CD4-positive, alpha-beta T cell treated with Interleukin-6 at 100 ng/mL for 8 hours (primary cell): ENCODE measurements around the gene NFE2L3.

ENCODE experiments used
- DNase-seq: peaks from one replicate; pipeline ENCODE4 v3.0.0-alpha.2; 2020; ENCODE audit warnings: mixed read lengths, low spot score

NFE2L3 gene

DNA sequence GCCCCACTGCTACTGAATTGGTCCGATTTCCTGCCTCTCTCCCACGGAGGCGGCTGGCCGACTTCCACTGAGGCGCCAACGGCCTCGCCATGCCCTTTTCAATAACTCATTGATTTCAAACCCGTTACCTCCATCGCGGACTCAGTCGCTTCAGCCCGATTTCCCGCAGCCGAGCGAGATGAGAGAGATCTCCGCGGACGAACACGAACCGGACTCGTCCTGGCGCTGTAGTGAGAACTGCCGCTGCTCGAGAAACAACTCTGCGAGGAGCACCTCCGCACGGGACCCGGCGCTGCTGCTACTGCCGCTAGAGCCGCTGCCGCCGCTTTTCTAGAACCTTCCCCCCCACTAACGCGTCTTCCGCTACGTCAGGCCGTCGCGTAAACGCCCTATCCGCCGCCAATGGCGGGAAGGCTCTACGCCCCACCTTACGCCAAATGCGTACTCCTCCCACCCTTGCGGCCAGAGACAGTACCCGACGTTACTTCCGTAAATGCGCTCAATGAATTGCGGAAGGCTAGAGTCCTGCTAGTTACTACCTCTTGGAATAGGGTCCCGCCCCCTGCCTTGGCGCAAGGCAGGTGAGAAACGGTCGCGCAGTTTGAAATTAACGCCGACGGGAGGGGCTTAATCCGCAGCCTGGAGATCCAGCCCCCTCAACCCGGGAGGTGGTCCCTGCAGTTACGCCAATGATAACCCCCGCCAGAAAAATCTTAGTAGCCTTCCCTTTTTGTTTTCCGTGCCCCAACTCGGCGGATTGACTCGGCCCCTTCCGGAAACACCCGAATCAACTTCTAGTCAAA is 48.6 kb downstream of the NFE2L3 start, which contains the start of gene HNRNPA2B1:
Gene HNRNPA2B1 (minus strand): TSS at position 303 of the 803 bp plus-strand sequence. CDS start 169 bp downstream, at position 134.
- peak; percentile 96 for DNase-seq

- DNase-seq: peak; percentile 87
These were observed 49.4 kb downstream of the NFE2L3 start, which contains the start of gene CBX3 for GRCh38 chr7:26201247-26202018. Gene CBX3 (plus strand): TSS chr7:26201745. CDS start chr7:26202999, 1,254 bp downstream.

DNA sequence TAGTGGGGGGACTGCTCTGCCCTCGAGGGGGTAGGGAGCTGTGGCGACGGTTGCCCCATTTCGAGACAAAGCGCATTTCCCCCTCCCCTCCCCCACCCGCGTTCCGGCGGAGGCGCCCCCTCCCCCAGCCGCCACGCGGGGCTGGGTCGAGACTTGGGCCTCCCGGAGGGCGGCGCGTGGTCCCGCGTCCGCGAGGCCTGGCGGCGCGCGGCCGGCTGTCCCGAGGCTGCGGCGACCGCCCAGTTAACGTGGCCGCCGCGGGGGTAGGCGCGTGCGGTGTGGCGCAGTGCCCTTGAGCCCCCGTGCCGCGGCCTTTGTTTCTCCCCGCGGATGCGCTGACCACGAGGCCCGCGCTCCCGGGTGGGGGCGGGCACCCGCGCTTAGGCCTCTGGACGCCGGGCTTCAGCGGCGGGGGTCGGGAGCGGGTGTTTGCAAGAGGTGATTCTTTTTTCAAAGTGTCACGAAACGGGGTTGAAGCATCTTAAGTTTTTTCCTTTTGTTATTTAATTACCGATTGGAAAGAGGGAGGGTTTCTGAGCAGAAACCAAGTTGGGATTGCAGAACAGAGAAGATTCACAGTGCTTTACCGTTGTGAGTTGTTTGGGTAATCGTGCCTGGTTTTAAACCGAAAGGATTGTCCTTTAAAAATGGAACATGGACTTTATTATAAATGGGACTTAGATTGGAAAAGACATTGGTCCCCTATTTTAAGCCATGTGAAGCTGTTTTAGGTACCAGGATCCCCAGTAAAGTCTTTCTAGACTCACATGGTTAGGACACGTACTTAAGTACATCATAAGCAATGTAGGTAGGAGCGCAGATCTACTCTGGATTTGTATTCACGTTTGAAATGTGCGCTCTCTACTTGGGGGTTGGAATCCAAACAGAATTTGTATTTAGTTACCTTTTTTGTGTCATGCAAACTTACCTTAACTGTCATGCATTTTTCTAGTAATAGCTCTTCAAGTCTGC is 50.3 kb downstream of the NFE2L3 start:
- peak; percentile 45 for DNase-seq

DNA sequence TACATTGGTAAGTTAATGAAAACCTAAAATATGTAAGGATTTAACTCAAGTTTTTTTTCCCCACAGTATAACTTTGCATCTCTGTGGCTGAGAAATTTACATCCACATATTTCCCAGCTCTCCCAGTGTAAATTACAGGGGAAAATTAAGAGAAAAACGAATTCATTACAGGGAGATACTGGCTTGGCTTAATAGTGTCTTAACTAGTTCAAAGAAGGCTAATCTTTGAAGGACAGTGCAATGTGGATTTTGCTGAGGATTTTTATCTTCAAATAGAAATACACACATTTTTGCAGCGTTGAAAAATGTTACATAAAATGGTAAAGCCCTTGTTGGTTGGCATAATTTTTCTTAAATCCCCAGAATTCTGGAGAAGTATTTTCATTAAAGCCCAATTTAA is 51.0 kb downstream of the NFE2L3 start:
- no peak for DNase-seq

DNA sequence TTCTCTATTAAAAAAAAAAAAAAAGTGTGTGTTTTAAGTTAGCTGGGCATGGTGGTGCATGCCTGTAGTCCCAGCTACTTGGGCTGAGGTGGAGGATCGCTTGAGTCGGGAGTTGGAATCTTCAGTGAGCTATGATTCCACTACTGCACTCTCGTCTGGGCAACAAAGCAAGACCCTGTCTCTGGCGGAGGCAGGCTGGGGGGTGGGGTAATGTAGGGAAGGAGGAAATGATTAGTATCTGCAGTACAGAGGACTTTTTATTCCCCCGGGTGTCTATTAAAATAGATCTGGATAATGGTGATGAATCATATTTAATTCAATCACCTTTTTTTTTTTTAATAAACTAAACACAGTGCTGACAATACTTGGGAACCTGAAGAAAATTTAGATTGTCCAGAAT is 56.0 kb downstream of the NFE2L3 start:
- DNase-seq: no peak

- DNase-seq: no peak
These were observed 61.1 kb downstream of the NFE2L3 start for GRCh38 chr7:26212921-26213718.

DNA sequence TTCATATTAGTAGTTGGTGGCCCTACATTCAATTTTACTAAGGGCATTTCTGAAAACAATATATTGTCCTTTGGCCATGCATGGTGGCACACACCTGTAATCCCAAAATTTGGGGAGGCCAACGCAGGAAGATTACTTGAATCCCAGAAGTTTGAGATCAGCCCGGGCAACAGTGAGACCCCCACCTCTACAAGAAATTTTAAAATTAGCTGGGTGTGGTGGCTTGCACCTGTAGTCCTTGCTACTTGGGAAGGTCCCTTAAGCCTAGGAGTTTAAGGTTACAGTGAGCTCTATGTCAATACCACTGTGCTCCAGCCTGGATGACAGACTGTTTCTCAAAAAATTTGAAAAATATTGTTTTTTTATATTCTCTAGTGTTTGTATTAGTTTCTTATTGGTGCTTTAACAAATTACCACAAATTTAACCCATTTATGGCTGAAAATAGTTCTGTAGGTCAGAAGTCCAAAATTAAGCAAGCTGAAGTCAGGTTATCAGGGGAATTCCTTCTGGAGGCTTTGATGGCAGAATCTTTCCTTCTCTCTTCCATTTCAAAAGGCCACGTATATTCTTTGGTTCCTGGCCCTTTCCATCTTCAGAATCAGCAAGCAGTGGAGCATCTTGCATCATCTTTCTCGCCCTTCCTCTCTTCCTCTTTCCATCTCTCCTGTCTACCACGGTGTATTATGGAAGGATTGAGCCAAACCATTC is 62.0 kb downstream of the NFE2L3 start:
- DNase-seq: no peak

DNA sequence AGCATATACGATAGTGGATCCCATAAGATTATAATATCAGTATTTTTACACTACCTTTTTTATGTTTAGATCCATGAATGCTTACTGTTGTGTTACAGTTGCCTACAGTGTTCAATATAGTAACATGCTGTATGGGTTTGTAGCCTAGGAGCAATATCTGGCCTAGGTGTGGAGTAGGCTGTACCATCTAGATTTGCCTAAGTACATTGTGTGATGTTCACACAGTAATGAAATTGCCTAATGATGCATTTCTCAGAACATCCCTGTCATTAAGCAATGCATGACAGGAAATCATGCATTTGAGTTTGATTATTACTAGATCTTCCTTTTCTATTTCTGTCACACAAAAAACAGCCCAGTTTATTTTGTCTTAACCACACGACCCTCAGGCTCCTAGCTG is 64.1 kb downstream of the NFE2L3 start:
- no peak for DNase-seq

- DNase-seq: no peak
These were observed 72.4 kb downstream of the NFE2L3 start for GRCh38 chr7:26224359-26224758.

GRCh38 chr7:26227987-26228386 is 76.0 kb downstream of the NFE2L3 start:
- no peak for DNase-seq

- DNase-seq: no peak
These were observed 82.0 kb downstream of the NFE2L3 start for GRCh38 chr7:26233902-26234511.
